Activated T-helper 1 cell treated with anti-CD3 and anti-CD28 coated beads, Interleukin-12 subunit alpha, Interleukin-12 subunit beta, Interleukin-2, Interleukin-4 antibody, amounts not matched to agents 30 ng/mL and 10 ng/mL and 1 ng/mL, durations not matched to agents 14 hours and 24 hours and 36 hours (primary cell): ENCODE results near the gene RNASE8. TPM values are rescaled to one million over a fixed set of nuclear protein-coding genes. Genes with fewer than 3 reads are reported as not detected.
"Not testable (repeated sequence)": the region's sequence is repeated elsewhere in the genome, so short reads cannot be mapped to it uniquely, and the experiment has no call there.

ENCODE experiments used
- DNase-seq: peaks from one replicate; pipeline ENCODE4 v3.0.0; 2021; ENCODE audit warnings: low spot score
- H3K27ac Mint-ChIP-seq: one replicate; pipeline ENCODE4 v1.8.0; 2021; ENCODE audit warnings: mild to moderate bottlenecking, mixed read lengths
- H3K27me3 Mint-ChIP-seq: one replicate; pipeline ENCODE4 v1.8.0; 2022; ENCODE audit warnings: mild to moderate bottlenecking, moderate library complexity, mixed read lengths; ENCODE audit not compliant: insufficient read depth
- H3K36me3 Mint-ChIP-seq: one replicate; pipeline ENCODE4 v1.8.0; 2021; ENCODE audit warnings: low read depth, mixed read lengths
- H3K4me1 Mint-ChIP-seq: one replicate; pipeline ENCODE4 v1.8.0; 2021; ENCODE audit warnings: low read depth, mixed read lengths
- H3K4me3 Mint-ChIP-seq: one replicate; pipeline ENCODE4 v1.8.0; 2021; ENCODE audit warnings: mild to moderate bottlenecking, moderate library complexity, mixed read lengths
- H3K9me3 Mint-ChIP-seq: one replicate; pipeline ENCODE4 v1.8.0; 2021; ENCODE audit warnings: mixed read lengths
- intact Hi-C: fragments of 100-400 bp; cut with micrococcal nuclease; formaldehyde crosslinking; loops from one replicate; pipeline ENCODE4 v1.15.1; 2024
- total RNA-seq: library from RNA; stranded (reverse); gene quantifications from 2 replicates; pipeline ENCODE4 v1.2.3, GENCODE V29; 2022

The RNASE8 gene
- total RNA-seq, 1 donor from 2014 or later, result not detected

DNA sequence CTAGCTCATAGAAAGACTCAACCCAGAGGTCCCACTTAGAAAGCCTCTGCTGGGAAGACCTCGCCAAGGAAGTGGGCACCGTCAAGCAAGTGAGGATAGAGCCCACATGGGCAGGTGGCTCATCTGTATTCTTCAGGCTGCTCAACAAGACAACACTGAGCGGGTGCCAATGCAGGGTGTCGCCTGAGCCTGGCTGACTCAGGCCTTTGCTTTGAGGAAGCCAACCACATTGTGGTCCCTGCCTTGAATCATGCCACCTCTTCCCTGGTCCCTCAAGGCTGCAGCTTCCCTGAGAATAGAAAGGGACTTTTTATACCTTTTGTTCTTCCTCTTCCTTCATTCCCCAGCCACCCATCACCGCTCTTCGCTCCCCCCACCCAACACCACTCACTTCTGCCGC is 20.9 kb upstream of the RNASE8 start:
- no peaks in the 10 kb centered on the region for H3K36me3 Mint-ChIP-seq
- no peak overlapping the region for H3K4me3 Mint-ChIP-seq
- intact Hi-C loops, result no loop called here
- no peaks in the 10 kb centered on the region for H3K4me1 Mint-ChIP-seq
- H3K9me3 Mint-ChIP-seq, result no peaks in the 10 kb centered on the region
- no peak for DNase-seq
- H3K27me3 Mint-ChIP-seq, result peaks cover 21% of the 10 kb centered on the region
- H3K27ac Mint-ChIP-seq, result no peak overlapping the region

DNA sequence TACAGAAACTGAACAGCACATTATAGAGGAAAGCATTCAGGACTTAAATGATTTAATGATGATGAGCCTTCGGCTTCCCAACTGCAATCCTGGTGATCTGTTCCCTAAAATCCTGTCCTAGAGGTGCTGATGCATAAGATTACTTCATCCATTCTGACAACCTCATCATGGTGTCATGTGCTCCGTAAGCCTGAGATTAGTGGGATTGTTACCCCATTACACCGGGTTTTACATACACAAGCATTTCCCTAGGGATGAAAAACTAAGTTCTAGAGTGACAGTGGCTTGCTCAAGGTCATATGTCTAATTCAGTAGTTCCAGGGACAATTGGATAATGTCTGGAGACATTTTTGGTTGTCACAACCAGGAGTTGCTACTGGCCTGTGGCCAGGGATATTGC is 20.5 kb upstream of the RNASE8 start:
- H3K27ac Mint-ChIP-seq, result no peak overlapping the region
- intact Hi-C loops, result no loop called here
- H3K9me3 Mint-ChIP-seq, result no peaks in the 10 kb centered on the region
- no peaks in the 10 kb centered on the region for H3K4me1 Mint-ChIP-seq
- H3K36me3 Mint-ChIP-seq, result no peaks in the 10 kb centered on the region
- H3K27me3 Mint-ChIP-seq, result peaks cover 18% of the 10 kb centered on the region
- no peak for DNase-seq
- no peak overlapping the region for H3K4me3 Mint-ChIP-seq

DNA sequence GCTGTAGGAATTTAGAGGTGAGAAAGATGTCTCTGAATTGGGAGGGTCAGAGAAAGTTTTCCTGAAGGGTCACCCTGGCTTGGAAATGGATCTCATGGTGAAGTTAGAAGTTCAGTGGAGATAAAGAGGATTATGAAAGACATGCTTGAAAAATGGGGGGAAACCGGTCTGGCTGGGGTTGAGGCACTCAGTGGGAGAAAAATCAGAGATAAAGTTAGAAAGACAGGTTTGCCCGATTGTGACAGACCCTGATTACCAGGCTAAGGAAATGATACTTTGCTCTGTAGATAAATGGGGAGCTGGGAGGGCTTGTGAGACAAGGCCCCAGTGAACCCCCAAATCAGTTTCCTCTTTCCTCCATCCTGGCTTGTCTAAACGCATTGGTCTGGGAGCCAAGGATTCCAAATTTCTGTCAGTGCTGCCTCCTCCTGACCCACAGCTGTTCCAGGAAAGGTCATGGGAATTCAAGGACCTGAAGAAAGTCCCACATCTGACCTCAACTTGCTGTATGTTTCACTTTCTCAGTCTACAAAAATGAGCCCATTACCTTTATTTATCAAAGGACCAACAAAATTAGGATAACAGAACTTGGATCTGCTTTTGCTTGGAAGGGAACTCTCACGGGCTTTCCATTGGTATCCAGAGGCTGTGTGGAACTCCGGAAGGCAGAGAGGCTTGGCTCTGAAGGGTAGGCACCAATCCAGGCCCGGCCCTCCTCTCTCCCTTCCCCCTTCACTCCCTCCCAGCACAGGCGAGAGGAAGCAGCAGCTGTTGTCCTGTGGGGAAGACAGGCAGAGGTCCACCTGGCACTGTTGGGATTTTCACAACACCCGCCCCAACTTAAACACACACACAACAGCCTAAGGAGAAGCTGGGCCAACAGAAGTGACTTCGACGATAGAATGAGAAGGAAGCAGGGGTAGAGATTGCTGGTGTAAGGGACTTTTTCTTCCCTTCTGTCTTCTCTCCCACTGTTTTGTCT is 18.9 kb upstream of the RNASE8 start:
- H3K4me3 Mint-ChIP-seq, result no peak overlapping the region
- H3K27me3 Mint-ChIP-seq, result peaks cover 17% of the 10 kb centered on the region
- no peaks in the 10 kb centered on the region for H3K4me1 Mint-ChIP-seq
- intact Hi-C loops, result no loop called here
- no peak overlapping the region for H3K27ac Mint-ChIP-seq
- H3K36me3 Mint-ChIP-seq, result no peaks in the 10 kb centered on the region
- no peak for DNase-seq
- no peaks in the 10 kb centered on the region for H3K9me3 Mint-ChIP-seq

DNA sequence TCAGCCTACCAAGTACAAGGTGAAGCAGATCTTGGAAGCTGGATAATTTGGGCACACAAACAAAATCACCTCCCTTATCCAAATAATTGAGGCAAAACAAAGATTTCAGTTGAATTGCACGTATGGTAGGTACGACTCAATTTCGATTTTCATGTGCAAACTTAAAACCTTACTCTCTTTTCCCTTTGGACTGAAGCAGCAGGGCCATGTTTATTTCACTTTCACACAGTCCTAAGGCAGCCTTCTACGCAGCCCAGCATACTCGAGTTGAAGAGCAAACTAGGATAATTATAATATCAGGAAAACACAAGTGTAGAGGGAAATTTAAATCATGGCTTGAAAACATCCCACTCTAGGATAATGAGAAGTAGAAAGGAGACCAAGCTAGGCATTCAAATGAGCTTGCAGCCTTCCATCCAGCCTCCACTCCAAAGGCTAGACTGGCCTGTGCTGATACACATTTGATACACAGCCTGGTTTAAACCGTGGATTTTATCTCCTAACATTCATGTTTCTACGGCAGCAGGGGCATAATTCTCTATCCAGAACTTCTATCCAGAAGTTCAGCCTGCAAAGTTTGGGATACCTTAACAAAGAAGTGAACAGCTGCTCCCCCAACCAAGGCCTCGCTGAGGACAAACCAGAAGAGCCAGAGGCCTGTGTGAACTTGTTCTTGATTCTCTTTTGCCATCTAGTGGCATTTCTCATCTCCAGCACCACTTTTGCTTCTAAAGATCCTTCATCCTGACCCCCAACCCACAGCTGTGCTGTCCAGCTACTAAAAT is 17.8 kb upstream of the RNASE8 start:
- Mint-ChIP-seq H3K36me3 (no peaks in the 10 kb centered on the region), H3K4me1 (no peaks in the 10 kb centered on the region), H3K9me3 (no peaks in the 10 kb centered on the region), H3K27me3 (peaks cover 20% of the 10 kb centered on the region), H3K27ac (no peak overlapping the region), H3K4me3 (no peak overlapping the region)
- intact Hi-C loops, result loop anchor here (1.0 kb wide), 1 partner anchor 25 kb away; no protein-coding TSS in a partner anchor
- DNase-seq, result no peak

DNA sequence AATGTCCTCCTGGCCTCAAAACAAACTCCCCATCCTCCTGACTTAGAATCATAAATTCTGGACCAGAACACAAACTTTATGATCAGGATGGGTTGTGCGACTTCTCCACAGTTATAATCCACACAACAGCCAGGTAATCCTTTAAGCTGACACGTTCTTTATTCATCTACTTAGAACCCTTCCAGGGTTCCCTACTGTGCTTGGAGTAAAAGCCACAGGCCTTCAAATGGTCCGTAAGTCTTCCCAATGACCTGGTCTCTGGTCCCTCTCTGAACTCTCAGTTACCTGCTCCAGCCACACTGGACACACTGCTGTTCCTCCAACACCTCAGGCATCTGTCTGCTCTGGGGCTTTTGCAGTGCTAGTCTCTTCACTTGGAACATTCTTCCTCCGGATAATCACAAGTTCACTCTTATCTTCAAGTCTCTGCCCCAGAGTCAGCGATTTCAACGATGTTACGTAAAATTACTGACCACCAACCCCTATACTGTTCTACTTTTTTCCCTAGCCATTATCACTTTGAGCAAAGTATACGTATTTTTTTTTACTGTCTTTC is 17.2 kb upstream of the RNASE8 start:
- intact Hi-C loops, result loop anchor here (1.0 kb wide), 1 partner anchor 26 kb away; no protein-coding TSS in a partner anchor
- H3K4me1 Mint-ChIP-seq, result no peaks in the 10 kb centered on the region
- no peaks in the 10 kb centered on the region for H3K9me3 Mint-ChIP-seq
- DNase-seq, result no peak
- H3K36me3 Mint-ChIP-seq, result no peaks in the 10 kb centered on the region
- H3K27ac Mint-ChIP-seq, result no peak overlapping the region
- peaks cover 23% of the 10 kb centered on the region for H3K27me3 Mint-ChIP-seq
- H3K4me3 Mint-ChIP-seq, result no peak overlapping the region

DNA sequence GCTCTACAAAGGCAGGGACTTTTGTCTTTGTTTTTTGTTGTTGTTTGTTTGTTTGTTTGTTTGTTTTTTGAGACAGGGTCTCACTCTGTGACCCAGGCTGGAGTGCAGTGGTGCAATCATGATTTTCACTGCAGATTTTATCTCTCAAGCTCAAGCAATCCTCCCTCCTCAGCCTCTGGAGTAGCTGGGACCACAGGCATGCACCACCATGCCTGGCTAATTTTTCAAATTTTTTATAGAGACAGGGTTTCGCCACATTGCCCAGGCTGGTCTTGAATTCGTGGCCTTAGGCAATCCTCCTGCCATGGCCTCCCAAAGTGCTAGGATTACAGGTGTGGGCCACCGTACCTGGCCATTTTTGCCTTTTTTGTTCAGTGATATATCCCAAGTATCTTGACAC is 16.7 kb upstream of the RNASE8 start:
- not testable (repeated sequence) for DNase-seq, H3K4me1 Mint-ChIP-seq, H3K27ac Mint-ChIP-seq, H3K9me3 Mint-ChIP-seq, H3K4me3 Mint-ChIP-seq, H3K36me3 Mint-ChIP-seq
- intact Hi-C loops, result loop anchor here (1.0 kb wide), 1 partner anchor 27 kb away; no protein-coding TSS in a partner anchor
- H3K27me3 Mint-ChIP-seq, result peaks cover 23% of the 10 kb centered on the region

DNA sequence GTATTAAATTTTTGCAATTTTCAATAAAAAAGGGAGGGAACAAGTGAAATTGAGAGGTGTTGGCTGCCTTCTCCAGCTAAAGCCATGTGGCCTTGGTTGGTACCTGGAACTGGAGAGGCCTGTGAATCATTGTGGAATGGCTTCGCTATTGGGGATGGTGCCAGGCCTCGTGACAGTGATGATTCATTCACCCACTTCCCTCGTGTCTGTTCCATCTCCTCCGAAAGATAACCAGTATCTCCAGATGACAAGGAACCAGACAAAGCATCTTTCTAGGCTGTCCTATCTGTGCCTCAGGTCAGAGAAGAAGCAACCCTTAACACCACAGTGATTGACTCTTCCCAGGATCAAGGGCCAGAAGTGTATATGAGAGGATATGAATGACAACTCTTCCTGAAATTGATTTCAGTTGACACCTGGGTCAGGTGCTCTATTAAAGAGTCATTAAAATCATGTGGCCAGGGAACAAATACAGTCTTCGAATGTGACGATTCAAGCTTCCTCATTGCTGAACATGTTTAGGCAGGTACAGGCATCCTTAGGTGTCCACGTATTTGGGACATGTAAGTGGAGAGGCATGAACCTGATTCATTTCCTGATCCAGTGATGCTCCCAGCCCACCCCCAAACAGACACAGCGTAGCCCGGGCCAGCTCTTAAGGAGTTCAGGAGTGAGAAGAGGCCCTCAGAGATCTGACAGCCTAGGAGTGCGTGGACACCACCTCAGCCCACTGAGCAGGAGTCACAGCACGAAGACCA is 15.8 kb upstream of the RNASE8 start, which contains the start of gene RNASE7:
Gene RNASE7 (plus strand): TSS at position 687 of the 758 bp plus-strand sequence. CDS start 631 bp downstream, outside the sequence.
- H3K27ac Mint-ChIP-seq, result no peak within 1 kb of the TSS
- no peaks in the 10 kb centered on the region for H3K36me3 Mint-ChIP-seq
- intact Hi-C loops, result no loop called here
- no peaks in the 10 kb centered on the region for H3K4me1 Mint-ChIP-seq
- H3K9me3 Mint-ChIP-seq, result no peaks in the 10 kb centered on the region
- no peak for DNase-seq
- peaks cover 20% of the 10 kb centered on the region for H3K27me3 Mint-ChIP-seq
- no peak within 1 kb of the TSS for H3K4me3 Mint-ChIP-seq

DNA sequence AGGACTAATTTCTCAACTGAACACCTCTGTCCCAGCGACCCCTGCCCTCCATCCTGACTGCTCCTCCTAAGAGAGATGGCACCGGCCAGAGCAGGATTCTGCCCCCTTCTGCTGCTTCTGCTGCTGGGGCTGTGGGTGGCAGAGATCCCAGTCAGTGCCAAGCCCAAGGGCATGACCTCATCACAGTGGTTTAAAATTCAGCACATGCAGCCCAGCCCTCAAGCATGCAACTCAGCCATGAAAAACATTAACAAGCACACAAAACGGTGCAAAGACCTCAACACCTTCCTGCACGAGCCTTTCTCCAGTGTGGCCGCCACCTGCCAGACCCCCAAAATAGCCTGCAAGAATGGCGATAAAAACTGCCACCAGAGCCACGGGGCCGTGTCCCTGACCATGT is 14.7 kb upstream of the RNASE8 start:
- Mint-ChIP-seq H3K27me3 (peaks cover 20% of the 10 kb centered on the region), H3K4me3 (no peak overlapping the region), H3K9me3 (no peaks in the 10 kb centered on the region), H3K36me3 (no peaks in the 10 kb centered on the region), H3K27ac (no peak overlapping the region), H3K4me1 (no peaks in the 10 kb centered on the region)
- intact Hi-C loops, result no loop called here
- no peak for DNase-seq

DNA sequence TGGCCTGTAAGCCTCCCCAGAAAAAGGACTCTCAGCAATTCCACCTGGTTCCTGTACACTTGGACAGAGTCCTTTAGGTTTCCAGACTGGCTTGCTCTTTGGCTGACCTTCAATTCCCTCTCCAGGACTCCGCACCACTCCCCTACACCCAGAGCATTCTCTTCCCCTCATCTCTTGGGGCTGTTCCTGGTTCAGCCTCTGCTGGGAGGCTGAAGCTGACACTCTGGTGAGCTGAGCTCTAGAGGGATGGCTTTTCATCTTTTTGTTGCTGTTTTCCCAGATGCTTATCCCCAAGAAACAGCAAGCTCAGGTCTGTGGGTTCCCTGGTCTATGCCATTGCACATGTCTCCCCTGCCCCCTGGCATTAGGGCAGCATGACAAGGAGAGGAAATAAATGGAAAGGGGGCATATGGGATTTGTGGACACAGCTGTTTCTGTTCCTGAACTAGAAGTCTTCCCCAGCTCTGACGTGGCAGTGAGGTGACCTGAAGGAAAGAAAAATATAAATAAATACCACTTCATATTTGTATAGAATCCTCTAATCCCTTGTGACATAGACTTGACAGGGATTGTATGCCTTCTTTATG is 14.1 kb upstream of the RNASE8 start:
- intact Hi-C loops, result no loop called here
- H3K27me3 Mint-ChIP-seq, result peaks cover 18% of the 10 kb centered on the region
- no peak overlapping the region for H3K4me3 Mint-ChIP-seq
- H3K27ac Mint-ChIP-seq, result no peak overlapping the region
- no peaks in the 10 kb centered on the region for H3K4me1 Mint-ChIP-seq
- no peak for DNase-seq
- no peaks in the 10 kb centered on the region for H3K9me3 Mint-ChIP-seq
- no peaks in the 10 kb centered on the region for H3K36me3 Mint-ChIP-seq

DNA sequence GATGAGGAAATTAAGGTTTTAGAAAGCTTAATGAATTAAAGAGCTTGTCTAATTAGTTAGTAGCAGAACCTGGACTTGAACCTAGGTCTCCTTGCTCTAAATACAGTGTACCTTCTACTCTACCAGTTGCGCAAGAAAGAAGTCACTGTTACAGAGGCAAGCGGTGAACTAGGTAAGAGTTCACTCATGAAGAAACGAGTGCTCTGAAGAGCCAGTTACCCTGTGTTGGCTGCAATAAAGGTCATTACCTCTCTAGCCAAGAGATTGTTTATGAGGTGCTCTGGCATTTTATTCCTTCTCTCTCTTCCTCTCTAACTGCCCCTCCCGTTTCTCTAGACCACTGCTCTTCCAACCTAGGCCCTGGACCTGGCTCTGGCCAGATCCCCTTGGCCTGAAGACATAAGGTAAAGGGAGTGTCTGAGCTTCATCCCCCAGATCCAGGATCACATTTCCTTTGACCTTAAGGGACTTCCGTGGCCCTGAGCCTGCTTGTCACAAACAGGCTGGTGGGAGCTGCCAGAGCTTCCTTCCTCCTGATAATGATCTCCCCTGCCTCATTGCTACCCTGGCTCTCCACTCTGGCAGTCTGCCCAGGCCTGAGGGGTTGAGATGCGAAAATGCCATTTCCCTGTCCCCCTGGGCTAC is 13.5 kb upstream of the RNASE8 start:
- Mint-ChIP-seq H3K27ac (no peak overlapping the region), H3K36me3 (no peaks in the 10 kb centered on the region)

DNA sequence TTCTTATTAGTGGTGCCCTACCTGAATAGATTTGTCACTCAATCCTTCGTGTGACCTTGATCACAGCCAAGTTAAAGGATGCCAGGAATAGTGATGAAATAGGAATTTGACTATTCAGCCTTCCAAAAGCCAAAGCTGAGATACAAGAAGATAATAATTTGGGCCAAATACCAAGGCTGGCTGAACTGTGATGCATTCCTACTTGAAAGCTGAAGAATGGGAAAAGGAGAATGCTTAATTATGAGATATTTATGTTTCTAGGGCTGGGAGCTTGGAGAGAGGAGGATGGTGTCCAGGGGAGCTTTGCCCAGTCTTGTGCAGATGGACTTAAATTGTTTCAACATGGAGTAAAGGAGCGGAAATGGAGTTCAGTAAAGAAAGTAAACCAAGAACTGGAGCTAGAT is 10.2 kb upstream of the RNASE8 start:
- H3K27ac Mint-ChIP-seq, result no peak overlapping the region
- no peaks in the 10 kb centered on the region for H3K4me1 Mint-ChIP-seq
- no peaks in the 10 kb centered on the region for H3K9me3 Mint-ChIP-seq
- no peak overlapping the region for H3K4me3 Mint-ChIP-seq
- intact Hi-C loops, result no loop called here
- no peak for DNase-seq
- no peaks in the 10 kb centered on the region for H3K36me3 Mint-ChIP-seq
- peaks cover 26% of the 10 kb centered on the region for H3K27me3 Mint-ChIP-seq

More for the DNA sequence above, 13.5 kb upstream of the RNASE8 start:
- no peak overlapping the region for H3K4me3 Mint-ChIP-seq
- DNase-seq, result no peak
- H3K27me3 Mint-ChIP-seq, result peaks cover 19% of the 10 kb centered on the region
- H3K9me3 Mint-ChIP-seq, result no peaks in the 10 kb centered on the region
- H3K4me1 Mint-ChIP-seq, result no peaks in the 10 kb centered on the region
- intact Hi-C loops, result no loop called here
